ENCODE measurements around the gene PIGR. TPM values are rescaled to one million over a fixed set of nuclear protein-coding genes. Genes with fewer than 3 reads are reported as not detected.
A peak's percentile ranks its signal among the peaks of the same experiment; 100 is the strongest.

The PIGR gene
- total RNA-seq, 1 donor from 2014 or later = not detected

DNA sequence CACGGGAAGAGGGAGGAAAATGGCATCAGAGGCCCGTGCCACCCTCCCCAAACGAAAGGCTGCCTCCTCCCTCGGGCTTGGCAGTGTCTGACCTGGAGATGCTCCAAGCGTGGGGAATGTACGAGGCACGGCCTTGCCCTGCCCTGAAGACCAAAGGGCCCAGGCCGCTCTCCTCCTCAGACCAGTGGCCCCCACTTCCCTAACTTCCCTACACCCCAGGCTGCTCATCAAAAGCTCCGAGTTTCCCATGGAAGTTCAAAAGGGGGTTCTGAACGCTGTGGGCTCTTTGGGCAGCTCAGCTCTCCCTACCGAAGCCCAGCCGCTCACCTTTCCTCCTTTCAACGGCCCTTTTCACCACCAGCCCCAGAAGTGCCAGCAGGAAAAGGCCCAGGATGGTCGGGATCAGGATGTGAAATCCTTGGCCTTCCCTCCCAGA lies 36.4 kb downstream of the PIGR start:
- no peak for DNase-seq (ENCODE audit: low spot score)
- H3K4me3 Mint-ChIP-seq (ENCODE audit: low read depth) = no peak overlapping the region
- peaks cover 57% of the 10 kb centered on the region for H3K36me3 Mint-ChIP-seq (ENCODE audit: low read depth)
- H3K4me1 Mint-ChIP-seq (ENCODE audit: low read depth) = peaks cover 40% of the 10 kb centered on the region
- H3K9me3 Mint-ChIP-seq = no peaks in the 10 kb centered on the region
- peaks cover 11% of the 10 kb centered on the region for H3K27me3 Mint-ChIP-seq (ENCODE audit: low read depth)
- no peak overlapping the region for H3K27ac Mint-ChIP-seq
- intact Hi-C loops (cut with micrococcal nuclease) = loop anchor here (2.0 to 5.0 kb wide), 2 partner anchors 13 to 248 kb away; partner anchors contain the start of gene IL24

DNA sequence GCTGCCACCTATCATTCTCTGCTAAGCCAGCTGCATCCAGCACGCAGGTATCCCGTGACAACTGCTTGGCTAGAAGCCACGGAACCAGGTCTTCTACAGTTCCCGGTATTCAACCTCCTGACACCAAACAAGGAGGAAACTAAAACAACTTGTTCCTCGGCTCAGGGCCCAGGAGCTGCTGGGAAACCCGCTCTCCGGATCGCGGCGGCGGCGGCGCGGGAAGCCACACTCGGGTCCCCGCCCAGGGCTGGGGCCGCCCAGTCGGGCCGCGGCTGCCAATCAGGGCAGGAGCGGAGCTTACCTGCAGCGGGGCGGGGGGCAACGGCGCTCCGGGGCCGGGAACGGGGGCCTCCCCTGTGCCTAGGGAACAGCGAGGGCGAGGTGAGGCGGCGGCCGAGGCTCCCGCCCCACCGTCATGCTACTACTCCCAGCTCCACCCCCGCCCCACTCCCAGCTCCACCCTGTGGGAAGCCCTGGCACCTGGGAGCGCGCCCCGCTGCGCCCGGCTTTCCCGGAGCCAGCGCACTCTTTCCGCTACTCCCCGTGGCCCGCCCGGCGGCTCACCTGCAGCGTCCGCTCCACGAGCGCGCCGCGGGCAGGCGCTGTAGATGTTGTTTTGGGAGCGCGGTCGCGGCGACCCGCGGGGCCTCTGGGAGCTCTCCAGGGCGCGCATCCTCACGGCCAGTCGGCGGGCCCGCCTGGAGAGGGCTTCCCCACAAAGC lies 36.9 kb downstream of the PIGR start:
- intact Hi-C loops (cut with micrococcal nuclease) = no loop called here

DNA sequence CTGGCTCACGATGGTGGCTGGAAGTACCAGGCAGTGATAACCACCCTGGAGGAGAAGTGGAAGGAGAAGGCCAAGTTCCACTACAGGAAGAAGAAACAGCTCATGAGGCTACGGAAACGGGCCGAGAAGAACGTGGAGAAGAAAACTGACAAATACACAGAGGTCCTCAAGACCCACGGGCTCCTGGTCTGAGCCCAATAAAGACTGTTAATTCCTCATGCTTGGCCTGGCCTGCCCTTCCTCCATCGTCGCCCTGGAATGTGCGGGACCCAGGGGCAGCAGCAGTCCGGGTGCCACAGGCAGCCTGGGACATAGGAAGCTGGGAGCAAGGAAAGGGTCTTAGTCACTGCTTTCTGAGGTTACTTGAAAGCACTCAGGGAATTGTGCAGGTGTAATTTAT lies 38.2 kb downstream of the PIGR start:
- Mint-ChIP-seq H3K9me3 (no peaks in the 10 kb centered on the region), H3K4me1 (ENCODE audit: low read depth) (peaks cover 43% of the 10 kb centered on the region), H3K27ac (no peak overlapping the region), H3K4me3 (ENCODE audit: low read depth) (peak overlapping the region; percentile 15), H3K36me3 (ENCODE audit: low read depth) (peaks cover 70% of the 10 kb centered on the region), H3K27me3 (ENCODE audit: low read depth) (peaks cover 11% of the 10 kb centered on the region)
- no peak for DNase-seq (ENCODE audit: low spot score)
- intact Hi-C loops (cut with micrococcal nuclease) = no loop called here

More for the DNA sequence above, 36.9 kb downstream of the PIGR start:
- H3K36me3 Mint-ChIP-seq (ENCODE audit: low read depth) = peaks cover 58% of the 10 kb centered on the region
- no peak for DNase-seq (ENCODE audit: low spot score)
- H3K27ac Mint-ChIP-seq = no peak overlapping the region
- H3K9me3 Mint-ChIP-seq = no peaks in the 10 kb centered on the region
- H3K4me3 Mint-ChIP-seq (ENCODE audit: low read depth) = peak overlapping the region; percentile 34
- peaks cover 43% of the 10 kb centered on the region for H3K4me1 Mint-ChIP-seq (ENCODE audit: low read depth)
- H3K27me3 Mint-ChIP-seq (ENCODE audit: low read depth) = peaks cover 11% of the 10 kb centered on the region

DNA sequence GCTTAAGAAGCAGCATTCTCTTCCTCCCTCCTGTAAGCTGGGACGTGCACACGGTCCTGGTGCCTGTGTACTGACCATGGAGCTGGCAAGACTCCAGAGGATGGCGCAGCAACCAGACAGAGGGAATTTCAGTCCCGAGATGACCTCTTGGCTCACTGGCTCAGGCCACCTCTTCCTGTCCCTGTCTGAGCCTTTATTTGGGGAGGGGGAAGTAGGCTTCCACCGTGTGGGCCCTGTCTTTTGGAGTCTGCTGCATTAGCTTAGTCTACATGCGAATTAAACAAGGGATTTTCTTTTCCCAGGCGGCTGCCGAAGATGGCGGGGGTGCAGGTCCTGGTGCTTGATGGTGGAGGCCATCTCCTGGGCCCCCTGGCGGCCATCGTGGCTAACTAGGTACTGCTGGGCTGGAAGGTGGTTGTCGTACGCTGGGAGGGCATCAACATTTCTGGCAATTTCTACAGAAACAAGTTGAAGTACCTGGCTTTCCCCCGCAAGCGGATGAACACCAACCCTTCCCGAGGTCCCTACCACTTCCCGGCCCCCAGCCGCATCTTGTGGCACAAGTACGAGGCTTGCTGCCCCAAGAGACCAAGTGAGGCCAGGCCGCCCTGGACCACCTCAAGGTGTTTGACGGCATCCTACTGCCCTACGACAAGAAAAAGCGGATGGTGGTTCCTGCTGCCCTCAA lies 38.8 kb downstream of the PIGR start:
- Mint-ChIP-seq H3K36me3 (ENCODE audit: low read depth) (peaks cover 71% of the 10 kb centered on the region), H3K4me1 (ENCODE audit: low read depth) (peaks cover 41% of the 10 kb centered on the region)
- intact Hi-C loops (cut with micrococcal nuclease) = no loop called here

DNA sequence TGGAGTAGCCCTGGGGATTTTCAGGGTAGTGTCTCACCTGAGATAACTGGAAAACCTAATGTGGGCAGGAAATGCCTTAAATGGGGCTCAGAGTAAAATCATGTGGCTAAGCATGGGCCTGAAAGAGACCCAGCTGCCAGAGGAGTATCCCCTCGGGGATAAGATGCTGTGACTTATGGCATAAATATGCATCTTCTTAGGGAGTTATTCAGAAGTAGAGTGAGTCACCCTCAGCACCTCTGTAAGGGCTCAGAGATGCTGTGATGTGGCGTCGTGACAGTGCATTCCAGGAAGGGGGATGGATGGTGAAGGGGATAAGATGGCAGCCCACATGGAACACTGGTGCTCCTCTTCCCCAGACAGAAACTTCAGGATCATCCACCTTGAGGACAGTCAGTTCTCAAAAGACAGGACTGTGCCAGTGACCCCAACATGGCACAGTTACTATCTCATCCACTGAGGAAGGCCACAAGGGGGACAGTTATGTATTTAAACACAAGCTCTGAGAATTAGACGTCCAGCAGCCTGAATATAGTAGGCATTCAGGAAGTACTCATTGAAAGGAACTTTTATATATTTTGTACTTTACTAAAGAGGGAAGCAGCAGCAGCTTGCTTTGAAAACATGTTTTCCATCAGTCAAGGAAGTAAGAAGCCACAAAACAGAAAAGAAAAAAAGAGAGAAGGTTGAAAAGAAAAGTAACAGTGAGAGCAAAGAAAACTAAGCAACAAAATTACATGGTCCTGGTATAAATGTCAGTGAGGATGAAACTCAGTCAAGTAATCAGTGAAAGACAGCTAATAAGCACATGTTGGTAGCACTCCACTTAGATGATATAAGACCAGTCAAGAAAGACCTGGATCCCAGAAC lies 40.7 kb downstream of the PIGR start:
- H3K36me3 Mint-ChIP-seq (ENCODE audit: low read depth) = peaks cover 54% of the 10 kb centered on the region
- no peak for DNase-seq (ENCODE audit: low spot score)
- H3K27me3 Mint-ChIP-seq (ENCODE audit: low read depth) = peaks cover 10% of the 10 kb centered on the region
- H3K4me3 Mint-ChIP-seq (ENCODE audit: low read depth) = peak overlapping the region; percentile 7
- intact Hi-C loops (cut with micrococcal nuclease) = no loop called here
- H3K27ac Mint-ChIP-seq = peak overlapping the region; percentile 73
- no peaks in the 10 kb centered on the region for H3K9me3 Mint-ChIP-seq
- peaks cover 37% of the 10 kb centered on the region for H3K4me1 Mint-ChIP-seq (ENCODE audit: low read depth)

More for the DNA sequence above, 38.8 kb downstream of the PIGR start:
- Mint-ChIP-seq H3K27me3 (ENCODE audit: low read depth) (peaks cover 11% of the 10 kb centered on the region), H3K27ac (no peak overlapping the region), H3K9me3 (no peaks in the 10 kb centered on the region), H3K4me3 (ENCODE audit: low read depth) (no peak overlapping the region)
- DNase-seq (ENCODE audit: low spot score) = no peak

DNA sequence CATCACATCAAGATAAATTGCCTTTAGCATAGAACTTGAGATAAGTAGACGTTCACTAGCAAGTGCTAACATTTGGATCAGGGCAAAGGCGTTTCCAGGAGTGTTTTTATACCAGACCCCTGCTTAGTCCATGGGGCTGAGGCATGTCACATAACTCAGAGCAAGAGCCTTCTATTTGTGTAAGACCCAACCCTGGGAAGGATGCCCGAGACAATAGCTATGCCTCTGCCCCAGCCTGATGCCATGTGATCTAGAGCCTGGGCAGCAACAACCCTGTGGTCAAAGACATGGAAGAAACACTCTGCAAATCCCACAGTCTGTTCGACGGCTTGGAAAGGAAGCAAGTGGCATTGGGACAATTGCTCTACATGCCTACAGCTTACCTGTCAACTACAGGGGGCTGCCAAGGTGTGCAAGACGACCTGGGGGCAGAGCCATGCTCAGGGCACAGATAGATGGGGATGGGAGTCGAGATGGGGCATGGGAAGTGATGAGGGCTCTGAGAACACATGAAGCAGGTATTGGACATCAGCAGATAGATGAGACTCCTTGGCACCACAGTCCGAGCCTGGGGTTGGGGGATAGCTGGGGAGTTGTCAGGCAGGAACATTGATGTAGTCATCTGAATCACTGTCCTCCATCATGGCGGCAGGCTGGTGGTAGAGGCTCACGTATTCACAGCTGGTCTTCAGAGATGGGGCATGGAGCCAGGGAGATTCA lies 41.7 kb downstream of the PIGR start:
- no peak for DNase-seq (ENCODE audit: low spot score)
- intact Hi-C loops (cut with micrococcal nuclease) = no loop called here
- Mint-ChIP-seq H3K4me1 (ENCODE audit: low read depth) (peaks cover 37% of the 10 kb centered on the region), H3K27ac (peak overlapping the region; percentile 73), H3K9me3 (no peaks in the 10 kb centered on the region), H3K27me3 (ENCODE audit: low read depth) (peaks cover 10% of the 10 kb centered on the region), H3K36me3 (ENCODE audit: low read depth) (peaks cover 52% of the 10 kb centered on the region), H3K4me3 (ENCODE audit: low read depth) (no peak overlapping the region)

DNA sequence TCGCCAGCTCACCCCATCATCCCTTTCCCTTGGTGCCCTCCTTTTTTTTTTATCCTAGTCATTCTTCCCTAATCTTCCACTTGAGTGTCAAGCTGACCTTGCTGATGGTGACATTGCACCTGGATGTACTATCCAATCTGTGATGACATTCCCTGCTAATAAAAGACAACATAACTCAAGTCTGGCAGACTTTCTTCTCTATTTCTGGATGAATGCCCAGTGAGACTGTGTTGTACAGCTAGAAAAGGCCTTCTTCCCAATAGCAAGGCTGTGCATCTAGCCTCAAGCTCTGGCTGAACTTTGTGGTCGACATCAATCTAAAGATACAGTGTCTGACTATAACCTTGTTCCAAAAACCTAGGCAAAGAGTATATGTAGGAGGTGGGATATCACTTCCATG lies 42.6 kb downstream of the PIGR start:
- Mint-ChIP-seq H3K4me3 (ENCODE audit: low read depth) (no peak overlapping the region), H3K27me3 (ENCODE audit: low read depth) (peaks cover 7% of the 10 kb centered on the region), H3K27ac (no peak overlapping the region), H3K4me1 (ENCODE audit: low read depth) (peaks cover 36% of the 10 kb centered on the region), H3K9me3 (no peaks in the 10 kb centered on the region), H3K36me3 (ENCODE audit: low read depth) (peaks cover 48% of the 10 kb centered on the region)
- intact Hi-C loops (cut with micrococcal nuclease) = no loop called here
- DNase-seq (ENCODE audit: low spot score) = no peak

DNA sequence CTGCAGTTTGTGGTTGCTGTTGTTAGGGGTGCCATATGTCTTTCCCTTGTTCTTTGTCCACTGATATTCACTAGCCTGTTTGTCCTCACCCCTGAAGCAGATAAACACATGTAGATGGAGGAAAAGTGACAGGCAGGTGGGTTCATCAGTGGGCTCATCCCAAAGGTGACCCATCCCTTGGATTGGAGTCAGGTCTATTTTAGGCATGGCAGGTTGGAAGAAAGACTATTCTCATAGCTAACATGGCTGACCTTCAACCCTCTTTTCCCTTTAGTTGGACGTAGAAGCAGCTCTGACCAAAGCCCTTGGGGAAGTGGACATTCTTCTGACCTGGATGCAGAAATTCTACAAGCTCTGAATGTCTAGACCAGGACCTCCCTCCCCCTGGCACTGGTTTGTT lies 43.6 kb downstream of the PIGR start:
- no peak overlapping the region for H3K27ac Mint-ChIP-seq
- intact Hi-C loops (cut with micrococcal nuclease) = no loop called here

DNA sequence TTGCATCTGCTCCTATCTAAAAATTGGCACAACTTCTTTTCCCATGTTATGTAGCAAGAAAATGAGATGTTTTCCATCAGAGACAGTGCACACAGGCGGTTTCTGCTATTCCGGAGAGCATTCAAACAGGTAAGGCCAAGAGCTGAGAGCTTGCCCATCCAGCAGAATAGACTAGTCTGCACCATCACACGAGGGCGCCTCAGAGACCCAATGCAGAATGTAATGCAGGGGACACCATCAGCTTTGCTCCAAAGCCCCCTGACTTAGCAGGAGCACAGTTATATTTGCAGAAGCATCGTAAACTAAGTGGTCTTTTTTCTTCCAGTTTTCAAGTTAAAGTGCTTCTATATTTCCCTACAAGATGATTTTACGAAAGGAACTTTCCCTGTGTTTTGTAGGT lies 44.3 kb downstream of the PIGR start:
- H3K9me3 Mint-ChIP-seq = no peaks in the 10 kb centered on the region
- peaks cover 39% of the 10 kb centered on the region for H3K4me1 Mint-ChIP-seq (ENCODE audit: low read depth)
- no peak for DNase-seq (ENCODE audit: low spot score)
- H3K27ac Mint-ChIP-seq = no peak overlapping the region
- peaks cover 39% of the 10 kb centered on the region for H3K36me3 Mint-ChIP-seq (ENCODE audit: low read depth)
- intact Hi-C loops (cut with micrococcal nuclease) = no loop called here
- H3K27me3 Mint-ChIP-seq (ENCODE audit: low read depth) = no peaks in the 10 kb centered on the region
- no peak overlapping the region for H3K4me3 Mint-ChIP-seq (ENCODE audit: low read depth)

More for the DNA sequence above, 43.6 kb downstream of the PIGR start:
- H3K27me3 Mint-ChIP-seq (ENCODE audit: low read depth) = no peaks in the 10 kb centered on the region
- DNase-seq (ENCODE audit: low spot score) = no peak
- H3K9me3 Mint-ChIP-seq = no peaks in the 10 kb centered on the region
- peaks cover 40% of the 10 kb centered on the region for H3K36me3 Mint-ChIP-seq (ENCODE audit: low read depth)
- H3K4me3 Mint-ChIP-seq (ENCODE audit: low read depth) = no peak overlapping the region
- peaks cover 31% of the 10 kb centered on the region for H3K4me1 Mint-ChIP-seq (ENCODE audit: low read depth)

DNA sequence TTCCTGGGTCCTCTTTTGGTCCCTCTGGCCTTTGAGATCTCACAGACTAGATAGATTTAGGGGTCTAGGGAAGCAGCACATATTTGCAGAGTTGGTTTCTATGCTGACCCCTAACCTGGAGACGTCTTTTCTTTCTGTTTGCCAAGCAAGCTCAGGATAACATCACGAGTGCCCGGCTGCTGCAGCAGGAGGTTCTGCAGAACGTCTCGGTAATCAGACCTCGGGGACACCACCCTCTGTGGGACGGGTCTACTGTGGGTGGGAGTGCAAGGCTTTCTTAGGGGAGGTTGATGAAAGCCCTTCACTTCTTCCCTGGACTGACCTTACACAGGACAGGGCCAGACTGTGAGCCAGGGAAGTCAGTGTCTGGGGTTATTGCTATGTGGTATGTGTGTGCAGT lies 46.1 kb downstream of the PIGR start:
- Mint-ChIP-seq H3K27ac (no peak overlapping the region), H3K36me3 (ENCODE audit: low read depth) (peaks cover 26% of the 10 kb centered on the region), H3K27me3 (ENCODE audit: low read depth) (no peaks in the 10 kb centered on the region), H3K9me3 (no peaks in the 10 kb centered on the region), H3K4me3 (ENCODE audit: low read depth) (no peak overlapping the region), H3K4me1 (ENCODE audit: low read depth) (peaks cover 34% of the 10 kb centered on the region)
- intact Hi-C loops (cut with micrococcal nuclease) = no loop called here
- no peak for DNase-seq (ENCODE audit: low spot score)

DNA sequence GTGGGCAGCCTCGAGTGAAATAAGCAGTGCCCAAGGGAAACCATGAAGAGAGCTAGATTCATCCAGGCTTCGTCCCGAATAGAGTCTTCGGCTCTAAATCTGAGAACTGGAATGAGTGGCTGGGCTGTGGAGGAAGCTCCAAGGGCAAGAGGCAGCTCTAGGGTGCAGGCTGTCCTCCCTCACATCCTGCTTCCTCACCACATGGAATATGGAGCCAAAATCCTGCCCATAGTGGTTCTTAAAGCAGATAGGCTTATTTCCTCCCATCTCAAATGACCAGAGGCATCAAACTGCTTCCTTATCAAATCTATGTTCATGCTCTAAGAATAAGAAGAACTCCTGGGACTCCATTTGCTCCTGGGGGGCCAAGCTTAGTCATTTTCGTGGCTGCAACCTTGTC lies 46.5 kb downstream of the PIGR start:
- no peaks in the 10 kb centered on the region for H3K27me3 Mint-ChIP-seq (ENCODE audit: low read depth)
- no peak for DNase-seq (ENCODE audit: low spot score)
- peaks cover 21% of the 10 kb centered on the region for H3K36me3 Mint-ChIP-seq (ENCODE audit: low read depth)
- no peaks in the 10 kb centered on the region for H3K9me3 Mint-ChIP-seq
- H3K27ac Mint-ChIP-seq = no peak overlapping the region
- H3K4me3 Mint-ChIP-seq (ENCODE audit: low read depth) = no peak overlapping the region
- intact Hi-C loops (cut with micrococcal nuclease) = no loop called here
- peaks cover 30% of the 10 kb centered on the region for H3K4me1 Mint-ChIP-seq (ENCODE audit: low read depth)

DNA sequence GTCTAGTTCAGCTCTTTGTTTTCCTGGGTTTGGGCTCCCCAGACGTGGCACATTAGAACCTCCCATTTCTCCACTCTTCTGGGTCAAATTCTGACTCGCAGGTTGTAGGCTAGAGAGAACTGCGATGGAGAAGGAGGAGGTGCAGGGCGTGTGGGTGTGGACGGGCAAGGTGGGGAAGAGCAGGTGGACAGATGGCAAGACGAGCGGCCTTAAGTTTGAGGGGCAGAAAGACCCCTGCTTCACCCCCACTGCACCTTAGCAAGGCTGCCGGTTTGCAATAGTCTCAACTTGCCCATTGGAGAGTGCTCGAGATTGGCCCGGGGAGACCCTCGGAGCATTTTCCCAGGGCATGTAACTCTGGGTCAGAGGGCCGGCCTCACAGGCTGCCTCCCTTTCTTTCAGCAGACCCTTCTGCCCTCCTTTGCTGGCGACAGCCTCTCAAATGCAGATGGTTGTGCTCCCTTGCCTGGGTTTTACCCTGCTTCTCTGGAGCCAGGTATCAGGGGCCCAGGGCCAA lies 47.3 kb downstream of the PIGR start:
- H3K4me1 Mint-ChIP-seq (ENCODE audit: low read depth) = peaks cover 32% of the 10 kb centered on the region
- no peaks in the 10 kb centered on the region for H3K27me3 Mint-ChIP-seq (ENCODE audit: low read depth)
- H3K27ac Mint-ChIP-seq = no peak overlapping the region

More for the DNA sequence above, 47.3 kb downstream of the PIGR start:
- peaks cover 14% of the 10 kb centered on the region for H3K36me3 Mint-ChIP-seq (ENCODE audit: low read depth)
- no peaks in the 10 kb centered on the region for H3K9me3 Mint-ChIP-seq
- no peak for DNase-seq (ENCODE audit: low spot score)
- H3K4me3 Mint-ChIP-seq (ENCODE audit: low read depth) = no peak overlapping the region
- intact Hi-C loops (cut with micrococcal nuclease) = no loop called here

All from activated T-helper 2 cell treated with anti-CD3 and anti-CD28 coated beads, Interferon-gamma antibody, Interleukin-2, Interleukin-4, amounts not matched to agents 10 μg/mL and 5 μg/mL and 100 μg/mL, durations not matched to agents 14 hours and 24 hours and 36 hours (primary cell).